K562 (cell line): ENCODE results near the gene TMEM81. TPM values are rescaled to one million over a fixed set of nuclear protein-coding genes. Genes with fewer than 3 reads are reported as not detected.
A peak's percentile ranks its signal among the peaks of the same experiment; 100 is the strongest.

Experiments
- CHD4 ChIP-seq: fragments of 200-600 bp; sonication (generic); IDR thresholded peaks from 3 replicates; pipeline ENCODE4 v1.6.1; 2012; ENCODE audit warnings: low read depth, mild to moderate bottlenecking, mixed read lengths, low read length, inconsistent platforms; ENCODE audit not compliant: insufficient read depth, insufficient replicate concordance, poor library complexity, severe bottlenecking
- FOXA1 ChIP-seq: fragments of 450-650 bp; IDR thresholded peaks from 2 replicates; pipeline ENCODE4 v1.6.1; 2016; ENCODE audit warnings: mild to moderate bottlenecking, borderline replicate concordance
- NR2C2 ChIP-seq, 2 experiments: fragments of 200-800 bp in 1 of 2; sonication (Bioruptor generic) in 1 of 2; sonication (generic) in 1 of 2; formaldehyde crosslinking in 1 of 2; IDR thresholded peaks; 2 replicates each; pipeline versions ENCODE4 v1.6.1 to v1.8.0; 2016 to 2022; ENCODE audit warnings: mild to moderate bottlenecking in 1 of 2, missing compliant biosample characterization in 1 of 2, missing genetic modification characterization in 1 of 2, missing genetic modification reagents in 1 of 2
- ZNF507 ChIP-seq: conservative IDR thresholded peaks from 2 replicates; pipeline ENCODE4 v1.6.1; 2017; ENCODE audit warnings: missing genetic modification characterization, missing compliant biosample characterization
- polyA plus RNA-seq, 8 experiments: library from polyadenylated mRNA; depleted of rRNA in 4 of 8; stranded (reverse) in 5 of 8; unstranded in 3 of 8; fragments of >200 nt; fragmentation: Nextera tagmentation in 2 of 8; fragmentation: Illumina TruSeq in 1 of 8; extraction: Ambion mirVana in 2 of 8; extraction: Trizol in 1 of 8; gene quantifications; 2 replicates each; pipeline versions ENCODE4 v1.2.1 to v1.2.3, GENCODE V29; 2011 to 2014; ENCODE audit warnings: inconsistent platforms in 1 of 8, missing spikeins in 1 of 8
- total RNA-seq, 7 experiments: library from RNA; depleted of rRNA in 6 of 7; stranded (reverse); fragments of >200 nt in 6 of 7; fragmentation: Illumina TruSeq in 2 of 7; extraction: Trizol in 2 of 7; gene quantifications; 2 replicates each; pipeline versions ENCODE4 v1.2.1 to v1.2.3, GENCODE V29; 2011 to 2021; ENCODE audit warnings: low replicate concordance in 1 of 7
- TF ChIP-seq, protein P1 (sequence below): sonication (generic); formaldehyde crosslinking; IDR thresholded peaks from 2 replicates; pipeline ENCODE4 v1.8.0; 2023; ENCODE audit warnings: missing genetic modification reagents, mild to moderate bottlenecking, borderline replicate concordance
- TF ChIP-seq, protein P2 (sequence below): sonication (generic); formaldehyde crosslinking; IDR thresholded peaks from 2 replicates; pipeline ENCODE4 v1.8.1; 2023; ENCODE audit warnings: mild to moderate bottlenecking, missing genetic modification reagents
- TF ChIP-seq, protein P3 (sequence below), 2 experiments: fragments of 450-650 bp; IDR thresholded peaks; 2 replicates each; pipeline ENCODE4 v1.6.1; 2016
- TF ChIP-seq, protein P4 (sequence below): fragments of 250-450 bp; sonication (Bioruptor Pico); IDR thresholded peaks from 2 replicates; pipeline ENCODE4 v1.8.0; 2021; ENCODE audit warnings: mild to moderate bottlenecking, moderate library complexity
- TF ChIP-seq, protein P5 (sequence below): sonication (generic); formaldehyde crosslinking; IDR thresholded peaks from 2 replicates; pipeline ENCODE4 v1.8.1; 2023; ENCODE audit warnings: mild to moderate bottlenecking, missing genetic modification reagents

The TMEM81 gene
- total and polyA plus RNA-seq, 9 of the 15 experiments (the other 6 are each of a cell fraction or from before 2014, with no cell fraction given), result 3.2 to 6.1 (median 4.4) TPM

DNA sequence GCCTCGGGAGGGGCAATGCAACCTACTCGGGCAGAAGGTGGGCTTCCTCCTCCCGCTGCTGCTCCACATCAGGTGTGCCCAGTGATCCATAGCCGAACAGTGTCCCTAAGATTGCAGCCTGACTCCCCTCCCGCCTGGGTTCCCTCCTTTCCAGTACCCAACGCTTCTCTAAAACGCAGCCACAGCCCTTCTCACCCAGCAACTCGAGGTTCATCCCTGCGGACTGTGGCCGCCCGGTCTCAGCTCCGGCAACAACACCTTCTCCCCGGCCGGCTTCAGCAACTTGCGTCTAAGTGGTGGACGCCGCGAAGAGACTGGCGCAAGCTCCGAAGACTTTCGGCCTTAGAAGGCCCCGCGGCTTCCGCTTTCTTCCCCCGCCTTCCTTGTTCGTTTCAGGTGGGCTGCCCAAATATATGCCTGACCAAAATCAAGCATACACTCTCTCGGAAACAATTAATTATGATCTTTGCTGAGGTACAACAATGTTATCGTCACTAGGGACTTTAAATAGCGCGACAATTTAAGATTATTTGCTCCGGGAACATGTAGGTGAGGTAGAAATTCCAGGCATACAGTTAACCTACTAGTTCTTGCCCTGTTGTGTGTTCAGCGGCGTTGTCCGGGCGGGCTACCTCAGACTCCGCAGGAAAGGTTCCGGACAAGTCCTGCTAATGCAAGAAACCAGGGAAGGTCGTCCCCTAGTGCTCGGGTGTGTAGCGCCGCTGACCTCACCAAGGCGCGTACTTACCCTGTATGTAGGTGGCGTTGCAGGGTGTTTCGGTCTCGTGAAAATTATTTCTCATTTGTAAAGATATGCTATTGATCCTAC is 37.6 kb upstream of the TMEM81 start, which contains the start of gene RBBP5 (continued):
- TF ChIP-seq, protein P1, sequence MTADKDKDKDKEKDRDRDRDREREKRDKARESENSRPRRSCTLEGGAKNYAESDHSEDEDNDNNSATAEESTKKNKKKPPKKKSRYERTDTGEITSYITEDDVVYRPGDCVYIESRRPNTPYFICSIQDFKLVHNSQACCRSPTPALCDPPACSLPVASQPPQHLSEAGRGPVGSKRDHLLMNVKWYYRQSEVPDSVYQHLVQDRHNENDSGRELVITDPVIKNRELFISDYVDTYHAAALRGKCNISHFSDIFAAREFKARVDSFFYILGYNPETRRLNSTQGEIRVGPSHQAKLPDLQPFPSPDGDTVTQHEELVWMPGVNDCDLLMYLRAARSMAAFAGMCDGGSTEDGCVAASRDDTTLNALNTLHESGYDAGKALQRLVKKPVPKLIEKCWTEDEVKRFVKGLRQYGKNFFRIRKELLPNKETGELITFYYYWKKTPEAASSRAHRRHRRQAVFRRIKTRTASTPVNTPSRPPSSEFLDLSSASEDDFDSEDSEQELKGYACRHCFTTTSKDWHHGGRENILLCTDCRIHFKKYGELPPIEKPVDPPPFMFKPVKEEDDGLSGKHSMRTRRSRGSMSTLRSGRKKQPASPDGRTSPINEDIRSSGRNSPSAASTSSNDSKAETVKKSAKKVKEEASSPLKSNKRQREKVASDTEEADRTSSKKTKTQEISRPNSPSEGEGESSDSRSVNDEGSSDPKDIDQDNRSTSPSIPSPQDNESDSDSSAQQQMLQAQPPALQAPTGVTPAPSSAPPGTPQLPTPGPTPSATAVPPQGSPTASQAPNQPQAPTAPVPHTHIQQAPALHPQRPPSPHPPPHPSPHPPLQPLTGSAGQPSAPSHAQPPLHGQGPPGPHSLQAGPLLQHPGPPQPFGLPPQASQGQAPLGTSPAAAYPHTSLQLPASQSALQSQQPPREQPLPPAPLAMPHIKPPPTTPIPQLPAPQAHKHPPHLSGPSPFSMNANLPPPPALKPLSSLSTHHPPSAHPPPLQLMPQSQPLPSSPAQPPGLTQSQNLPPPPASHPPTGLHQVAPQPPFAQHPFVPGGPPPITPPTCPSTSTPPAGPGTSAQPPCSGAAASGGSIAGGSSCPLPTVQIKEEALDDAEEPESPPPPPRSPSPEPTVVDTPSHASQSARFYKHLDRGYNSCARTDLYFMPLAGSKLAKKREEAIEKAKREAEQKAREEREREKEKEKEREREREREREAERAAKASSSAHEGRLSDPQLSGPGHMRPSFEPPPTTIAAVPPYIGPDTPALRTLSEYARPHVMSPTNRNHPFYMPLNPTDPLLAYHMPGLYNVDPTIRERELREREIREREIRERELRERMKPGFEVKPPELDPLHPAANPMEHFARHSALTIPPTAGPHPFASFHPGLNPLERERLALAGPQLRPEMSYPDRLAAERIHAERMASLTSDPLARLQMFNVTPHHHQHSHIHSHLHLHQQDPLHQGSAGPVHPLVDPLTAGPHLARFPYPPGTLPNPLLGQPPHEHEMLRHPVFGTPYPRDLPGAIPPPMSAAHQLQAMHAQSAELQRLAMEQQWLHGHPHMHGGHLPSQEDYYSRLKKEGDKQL (CRISPR knock-in tag), result no peak
- TF ChIP-seq CHD4, result no peak
- TF ChIP-seq, protein P2, sequence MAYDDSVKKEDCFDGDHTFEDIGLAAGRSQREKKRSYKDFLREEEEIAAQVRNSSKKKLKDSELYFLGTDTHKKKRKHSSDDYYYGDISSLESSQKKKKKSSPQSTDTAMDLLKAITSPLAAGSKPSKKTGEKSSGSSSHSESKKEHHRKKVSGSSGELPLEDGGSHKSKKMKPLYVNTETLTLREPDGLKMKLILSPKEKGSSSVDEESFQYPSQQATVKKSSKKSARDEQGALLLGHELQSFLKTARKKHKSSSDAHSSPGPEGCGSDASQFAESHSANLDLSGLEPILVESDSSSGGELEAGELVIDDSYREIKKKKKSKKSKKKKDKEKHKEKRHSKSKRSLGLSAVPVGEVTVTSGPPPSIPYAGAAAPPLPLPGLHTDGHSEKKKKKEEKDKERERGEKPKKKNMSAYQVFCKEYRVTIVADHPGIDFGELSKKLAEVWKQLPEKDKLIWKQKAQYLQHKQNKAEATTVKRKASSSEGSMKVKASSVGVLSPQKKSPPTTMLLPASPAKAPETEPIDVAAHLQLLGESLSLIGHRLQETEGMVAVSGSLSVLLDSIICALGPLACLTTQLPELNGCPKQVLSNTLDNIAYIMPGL, result peak; percentile 97
- TF ChIP-seq, protein P3, sequence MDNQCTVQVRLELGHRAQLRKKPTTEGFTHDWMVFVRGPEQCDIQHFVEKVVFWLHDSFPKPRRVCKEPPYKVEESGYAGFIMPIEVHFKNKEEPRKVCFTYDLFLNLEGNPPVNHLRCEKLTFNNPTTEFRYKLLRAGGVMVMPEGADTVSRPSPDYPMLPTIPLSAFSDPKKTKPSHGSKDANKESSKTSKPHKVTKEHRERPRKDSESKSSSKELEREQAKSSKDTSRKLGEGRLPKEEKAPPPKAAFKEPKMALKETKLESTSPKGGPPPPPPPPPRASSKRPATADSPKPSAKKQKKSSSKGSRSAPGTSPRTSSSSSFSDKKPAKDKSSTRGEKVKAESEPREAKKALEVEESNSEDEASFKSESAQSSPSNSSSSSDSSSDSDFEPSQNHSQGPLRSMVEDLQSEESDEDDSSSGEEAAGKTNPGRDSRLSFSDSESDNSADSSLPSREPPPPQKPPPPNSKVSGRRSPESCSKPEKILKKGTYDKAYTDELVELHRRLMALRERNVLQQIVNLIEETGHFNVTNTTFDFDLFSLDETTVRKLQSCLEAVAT (IDR thresholded peaks at IDR 0.05), result peak; percentile 56 to 71; a peak in 3 of 4 replicates
- peak; percentile 92 for TF ChIP-seq NR2C2 (CRISPR knock-in tag; IDR thresholded peaks at IDR 0.05)
- TF ChIP-seq NR2C2 (tag; IDR thresholded peaks at IDR 0.05), result peak; percentile 97
- no peak for TF ChIP-seq FOXA1
- TF ChIP-seq ZNF507 (tag), result no peak
- TF ChIP-seq, protein P4, sequence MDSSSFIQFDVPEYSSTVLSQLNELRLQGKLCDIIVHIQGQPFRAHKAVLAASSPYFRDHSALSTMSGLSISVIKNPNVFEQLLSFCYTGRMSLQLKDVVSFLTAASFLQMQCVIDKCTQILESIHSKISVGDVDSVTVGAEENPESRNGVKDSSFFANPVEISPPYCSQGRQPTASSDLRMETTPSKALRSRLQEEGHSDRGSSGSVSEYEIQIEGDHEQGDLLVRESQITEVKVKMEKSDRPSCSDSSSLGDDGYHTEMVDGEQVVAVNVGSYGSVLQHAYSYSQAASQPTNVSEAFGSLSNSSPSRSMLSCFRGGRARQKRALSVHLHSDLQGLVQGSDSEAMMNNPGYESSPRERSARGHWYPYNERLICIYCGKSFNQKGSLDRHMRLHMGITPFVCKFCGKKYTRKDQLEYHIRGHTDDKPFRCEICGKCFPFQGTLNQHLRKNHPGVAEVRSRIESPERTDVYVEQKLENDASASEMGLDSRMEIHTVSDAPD (CRISPR knock-in tag), result no peak
- TF ChIP-seq, protein P5, sequence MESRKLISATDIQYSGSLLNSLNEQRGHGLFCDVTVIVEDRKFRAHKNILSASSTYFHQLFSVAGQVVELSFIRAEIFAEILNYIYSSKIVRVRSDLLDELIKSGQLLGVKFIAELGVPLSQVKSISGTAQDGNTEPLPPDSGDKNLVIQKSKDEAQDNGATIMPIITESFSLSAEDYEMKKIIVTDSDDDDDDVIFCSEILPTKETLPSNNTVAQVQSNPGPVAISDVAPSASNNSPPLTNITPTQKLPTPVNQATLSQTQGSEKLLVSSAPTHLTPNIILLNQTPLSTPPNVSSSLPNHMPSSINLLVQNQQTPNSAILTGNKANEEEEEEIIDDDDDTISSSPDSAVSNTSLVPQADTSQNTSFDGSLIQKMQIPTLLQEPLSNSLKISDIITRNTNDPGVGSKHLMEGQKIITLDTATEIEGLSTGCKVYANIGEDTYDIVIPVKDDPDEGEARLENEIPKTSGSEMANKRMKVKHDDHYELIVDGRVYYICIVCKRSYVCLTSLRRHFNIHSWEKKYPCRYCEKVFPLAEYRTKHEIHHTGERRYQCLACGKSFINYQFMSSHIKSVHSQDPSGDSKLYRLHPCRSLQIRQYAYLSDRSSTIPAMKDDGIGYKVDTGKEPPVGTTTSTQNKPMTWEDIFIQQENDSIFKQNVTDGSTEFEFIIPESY (CRISPR knock-in tag), result peak; percentile 91
